Brain microvascular endothelial cell (primary cell): ENCODE measurements around the gene LRRC27.

ENCODE experiments used
- DNase-seq: peaks from one replicate; pipeline ENCODE4 v3.0.0-alpha.2; 2020
- H3K27ac ChIP-seq: fragments of 250-450 bp; sonication (Bioruptor Pico); 2 replicates; pipeline ENCODE4 v1.5.1; 2020; ENCODE audit warnings: mild to moderate bottlenecking, moderate library complexity
- H3K27me3 ChIP-seq: fragments of 250-450 bp; sonication (Bioruptor Pico); replicated peaks from 2 replicates; pipeline ENCODE4 v1.5.1; 2020; ENCODE audit warnings: mild to moderate bottlenecking
- H3K36me3 ChIP-seq: fragments of 250-450 bp; sonication (Bioruptor Pico); replicated peaks from 2 replicates; pipeline ENCODE4 v1.5.1; 2020; ENCODE audit warnings: mild to moderate bottlenecking
- H3K4me3 ChIP-seq: 2 replicates; pipeline ENCODE4 v1.5.1; 2011; ENCODE audit warnings: low read depth, mild to moderate bottlenecking, control low read depth, low read length, moderate library complexity
- in situ Hi-C: cut with HindIII; loops from 2 replicates; pipeline ENCODE4 v1.10.0; 2017; ENCODE audit warnings: low sequenced_read_pairs, low pct_ligation_motif_present
- TF ChIP-seq, protein P1 (sequence below): IDR thresholded peaks from 2 replicates; pipeline ENCODE4 v1.5.1; 2011; ENCODE audit warnings: low read depth, mild to moderate bottlenecking, moderate library complexity, low read length, control low read depth, inconsistent platforms; ENCODE audit errors: missing control alignments

The LRRC27 gene

DNA sequence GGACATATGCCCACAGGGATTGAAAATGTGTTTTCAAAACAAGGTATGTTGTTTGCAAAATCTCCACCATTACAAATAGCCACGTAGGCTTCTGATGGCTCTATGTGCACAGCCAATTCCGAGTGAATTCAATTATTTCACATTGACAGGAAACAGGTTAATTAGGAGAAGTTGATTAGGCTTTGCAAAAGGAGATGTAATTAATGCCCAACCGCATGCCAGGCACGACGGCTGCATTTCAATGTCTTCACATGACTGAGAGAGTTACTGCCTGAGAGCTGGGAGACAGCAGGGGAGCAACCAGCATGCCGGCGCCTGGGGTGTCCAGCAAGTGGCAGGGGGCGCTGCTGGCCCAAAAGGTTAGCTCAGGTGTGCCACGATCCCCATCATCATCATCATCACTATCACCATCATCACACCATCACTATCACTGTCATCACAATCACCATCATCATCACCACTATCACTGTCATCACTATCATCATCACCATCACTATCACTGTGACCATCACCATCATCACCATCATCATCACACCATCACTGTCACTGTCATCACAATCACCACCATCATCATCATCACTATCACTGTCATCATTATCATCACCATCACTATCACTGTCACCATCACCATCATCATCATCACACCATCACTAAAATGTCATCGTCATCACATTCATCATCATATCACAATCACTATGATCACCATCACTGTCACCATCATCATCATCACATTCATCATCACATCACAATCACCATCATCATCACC is 95.2 kb downstream of the LRRC27 start:
- in situ Hi-C loops: no loop called here
- no peaks in the 10 kb centered on the region for H3K27me3 ChIP-seq
- TF ChIP-seq, protein P1, sequence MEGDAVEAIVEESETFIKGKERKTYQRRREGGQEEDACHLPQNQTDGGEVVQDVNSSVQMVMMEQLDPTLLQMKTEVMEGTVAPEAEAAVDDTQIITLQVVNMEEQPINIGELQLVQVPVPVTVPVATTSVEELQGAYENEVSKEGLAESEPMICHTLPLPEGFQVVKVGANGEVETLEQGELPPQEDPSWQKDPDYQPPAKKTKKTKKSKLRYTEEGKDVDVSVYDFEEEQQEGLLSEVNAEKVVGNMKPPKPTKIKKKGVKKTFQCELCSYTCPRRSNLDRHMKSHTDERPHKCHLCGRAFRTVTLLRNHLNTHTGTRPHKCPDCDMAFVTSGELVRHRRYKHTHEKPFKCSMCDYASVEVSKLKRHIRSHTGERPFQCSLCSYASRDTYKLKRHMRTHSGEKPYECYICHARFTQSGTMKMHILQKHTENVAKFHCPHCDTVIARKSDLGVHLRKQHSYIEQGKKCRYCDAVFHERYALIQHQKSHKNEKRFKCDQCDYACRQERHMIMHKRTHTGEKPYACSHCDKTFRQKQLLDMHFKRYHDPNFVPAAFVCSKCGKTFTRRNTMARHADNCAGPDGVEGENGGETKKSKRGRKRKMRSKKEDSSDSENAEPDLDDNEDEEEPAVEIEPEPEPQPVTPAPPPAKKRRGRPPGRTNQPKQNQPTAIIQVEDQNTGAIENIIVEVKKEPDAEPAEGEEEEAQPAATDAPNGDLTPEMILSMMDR: no peak
- no peaks in the 10 kb centered on the region for H3K36me3 ChIP-seq
- no peak for DNase-seq
- no peak overlapping the region for H3K27ac ChIP-seq
- H3K4me3 ChIP-seq: no peak overlapping the region

DNA sequence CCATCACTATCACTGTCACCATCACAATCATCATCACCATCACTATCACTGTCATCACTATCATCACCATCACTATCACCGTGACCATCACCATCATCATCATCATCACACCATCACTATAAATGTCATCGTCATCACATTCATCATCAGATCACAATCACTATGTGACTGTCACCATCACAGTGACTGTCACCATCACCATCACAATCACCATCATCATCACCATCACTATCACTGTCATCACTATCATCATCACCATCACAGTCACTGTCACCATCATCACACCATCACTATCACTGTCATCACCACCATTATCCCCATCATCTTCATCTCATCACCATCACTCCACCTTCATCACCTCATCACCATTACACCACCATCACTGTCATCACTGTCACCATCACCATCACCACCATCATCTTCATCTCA is 96.0 kb downstream of the LRRC27 start:
- H3K36me3 ChIP-seq: no peaks in the 10 kb centered on the region
- H3K27ac ChIP-seq: no peak overlapping the region
- TF ChIP-seq, protein P1: no peak
- no peaks in the 10 kb centered on the region for H3K27me3 ChIP-seq
- DNase-seq: no peak
- in situ Hi-C loops: no loop called here
- no peak overlapping the region for H3K4me3 ChIP-seq

DNA sequence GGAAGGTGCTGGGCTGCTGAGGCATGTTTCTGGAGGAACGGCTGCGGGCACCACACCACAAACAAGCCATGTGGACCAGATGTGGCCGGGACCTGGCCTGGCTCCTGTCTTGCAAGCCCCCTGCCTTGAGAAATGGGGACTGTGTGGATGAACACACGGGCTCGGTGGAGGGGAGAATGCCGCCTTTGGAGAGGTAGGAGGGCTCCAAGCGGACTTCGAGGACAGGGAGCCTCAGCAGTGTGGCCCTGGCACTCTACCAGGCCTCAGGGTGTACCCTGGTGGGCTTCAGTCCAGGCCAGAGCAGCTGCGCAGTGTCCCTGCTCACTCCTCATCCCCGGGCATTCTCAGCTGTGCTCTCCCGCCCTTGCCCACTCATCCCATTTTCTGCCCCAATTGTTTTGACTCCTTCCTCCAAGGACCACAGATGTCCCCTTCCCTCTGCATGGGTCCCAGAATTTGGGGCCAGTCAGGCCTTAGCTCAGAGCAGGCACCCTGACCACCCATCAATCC is 96.5 kb downstream of the LRRC27 start:
- Histone ChIP-seq H3K4me3 (no peak overlapping the region), H3K36me3 (no peaks in the 10 kb centered on the region), H3K27me3 (no peaks in the 10 kb centered on the region), H3K27ac (no peak overlapping the region)
- in situ Hi-C loops: no loop called here
- TF ChIP-seq, protein P1: no peak
- DNase-seq: no peak
